Measurements from ENCODE around the gene SUN1. TPM values are rescaled to one million over a fixed set of nuclear protein-coding genes. Genes with fewer than 3 reads are reported as not detected.

The SUN1 gene
- total and polyA plus RNA-seq, 2 experiments from 2014 or later, result 72.3 to 109 TPM

DNA sequence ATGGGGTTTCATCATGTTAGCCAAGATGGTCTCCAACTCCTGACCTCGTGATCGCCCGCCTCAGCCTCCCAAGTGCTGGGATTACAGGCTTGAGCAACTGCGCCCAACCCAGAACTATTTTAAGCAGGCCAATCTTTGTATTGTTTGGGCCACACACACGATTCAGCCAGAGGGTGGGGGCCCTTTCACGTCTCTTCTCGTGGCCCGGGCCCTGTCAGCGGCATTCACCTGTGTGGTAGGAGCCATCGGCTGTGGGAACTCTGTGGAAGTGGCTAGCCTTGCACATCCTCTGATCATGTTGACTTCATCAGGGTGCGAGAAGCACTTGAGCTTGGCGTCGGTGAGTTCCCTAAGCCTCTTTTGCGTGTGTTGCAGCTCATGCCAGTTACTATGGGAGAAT, 16.9 kb downstream of the SUN1 start:
- no peaks in the 10 kb centered on the region for H3K36me3 ChIP-seq (replicated peaks; ENCODE audit: insufficient read depth, low read depth)
- H3K27ac ChIP-seq, result no peak overlapping the region
- H3K4me1 ChIP-seq (ENCODE audit: insufficient read depth), result no peaks in the 10 kb centered on the region
- no peak overlapping the region for H3K4me2 ChIP-seq
- no peak for DNase-seq (ENCODE audit: low spot score)
- no peaks in the 10 kb centered on the region for H3K27me3 ChIP-seq
- H3K9me3 ChIP-seq (ENCODE audit: low read depth), result no peaks in the 10 kb centered on the region
- no peak overlapping the region for H2AFZ ChIP-seq
- peaks cover 4% of the 10 kb centered on the region for H3K79me2 ChIP-seq
- no peaks in the 10 kb centered on the region for H3K9me2 ChIP-seq (replicated peaks; ENCODE audit: insufficient read depth)
- WGBS (ENCODE audit: low lambda C conversion rate, missing lambda C conversion rate), result 98% methylated on average over 14 of the region's 14 CpGs
- TF ChIP-seq EZH2phosphoT487 (IDR thresholded peaks at IDR 0.05; ENCODE audit: low read depth, severe bottlenecking, unreplicated experiment) (no peak), EZH2 (IDR thresholded peaks at IDR 0.05; ENCODE audit: borderline replicate concordance) (no peak)
- TF ChIP-seq, protein P1, sequence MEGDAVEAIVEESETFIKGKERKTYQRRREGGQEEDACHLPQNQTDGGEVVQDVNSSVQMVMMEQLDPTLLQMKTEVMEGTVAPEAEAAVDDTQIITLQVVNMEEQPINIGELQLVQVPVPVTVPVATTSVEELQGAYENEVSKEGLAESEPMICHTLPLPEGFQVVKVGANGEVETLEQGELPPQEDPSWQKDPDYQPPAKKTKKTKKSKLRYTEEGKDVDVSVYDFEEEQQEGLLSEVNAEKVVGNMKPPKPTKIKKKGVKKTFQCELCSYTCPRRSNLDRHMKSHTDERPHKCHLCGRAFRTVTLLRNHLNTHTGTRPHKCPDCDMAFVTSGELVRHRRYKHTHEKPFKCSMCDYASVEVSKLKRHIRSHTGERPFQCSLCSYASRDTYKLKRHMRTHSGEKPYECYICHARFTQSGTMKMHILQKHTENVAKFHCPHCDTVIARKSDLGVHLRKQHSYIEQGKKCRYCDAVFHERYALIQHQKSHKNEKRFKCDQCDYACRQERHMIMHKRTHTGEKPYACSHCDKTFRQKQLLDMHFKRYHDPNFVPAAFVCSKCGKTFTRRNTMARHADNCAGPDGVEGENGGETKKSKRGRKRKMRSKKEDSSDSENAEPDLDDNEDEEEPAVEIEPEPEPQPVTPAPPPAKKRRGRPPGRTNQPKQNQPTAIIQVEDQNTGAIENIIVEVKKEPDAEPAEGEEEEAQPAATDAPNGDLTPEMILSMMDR (IDR thresholded peaks at IDR 0.05; ENCODE audit: poor library complexity), result no peak
- no peaks in the 10 kb centered on the region for H4K20me1 ChIP-seq (ENCODE audit: insufficient read depth, poor library complexity, severe bottlenecking)
- no peak overlapping the region for H3K4me3 ChIP-seq

DNA sequence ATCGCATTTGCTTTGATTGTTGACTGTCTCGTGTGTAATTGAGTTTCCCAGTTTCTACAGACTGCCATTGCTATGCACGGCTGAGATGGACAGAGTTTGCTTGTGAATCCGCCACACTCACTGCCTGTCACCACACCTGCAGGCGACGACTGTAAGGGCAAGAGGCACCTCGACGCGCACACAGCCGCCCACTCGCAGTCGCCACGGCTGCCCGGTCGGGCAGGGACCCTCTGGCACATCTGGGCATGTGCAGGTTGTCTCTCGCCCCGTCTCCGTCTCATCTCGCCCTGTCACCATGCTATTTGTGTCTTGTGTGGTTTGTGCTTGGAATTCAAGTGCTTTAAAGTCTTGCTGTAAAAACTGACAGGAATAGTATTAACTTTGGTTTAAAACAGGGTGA, 17.5 kb downstream of the SUN1 start:
- no peak overlapping the region for H3K4me2 ChIP-seq
- TF ChIP-seq, protein P1 (IDR thresholded peaks at IDR 0.05; ENCODE audit: poor library complexity), result no peak
- TF ChIP-seq EZH2 (IDR thresholded peaks at IDR 0.05; ENCODE audit: borderline replicate concordance) (no peak), EZH2phosphoT487 (IDR thresholded peaks at IDR 0.05; ENCODE audit: low read depth, severe bottlenecking, unreplicated experiment) (no peak)
- H3K36me3 ChIP-seq (replicated peaks; ENCODE audit: insufficient read depth, low read depth), result no peaks in the 10 kb centered on the region
- no peaks in the 10 kb centered on the region for H3K4me1 ChIP-seq (ENCODE audit: insufficient read depth)
- WGBS (ENCODE audit: low lambda C conversion rate, missing lambda C conversion rate), result 94% methylated on average over 19 of the region's 19 CpGs
- no peak for DNase-seq (ENCODE audit: low spot score)
- peaks cover 4% of the 10 kb centered on the region for H3K79me2 ChIP-seq
- no peaks in the 10 kb centered on the region for H3K9me2 ChIP-seq (replicated peaks; ENCODE audit: insufficient read depth)
- H4K20me1 ChIP-seq (ENCODE audit: insufficient read depth, poor library complexity, severe bottlenecking), result no peaks in the 10 kb centered on the region
- no peak overlapping the region for H2AFZ ChIP-seq
- no peaks in the 10 kb centered on the region for H3K27me3 ChIP-seq
- no peak overlapping the region for H3K27ac ChIP-seq
- no peak overlapping the region for H3K4me3 ChIP-seq
- H3K9me3 ChIP-seq (ENCODE audit: low read depth), result no peaks in the 10 kb centered on the region

DNA sequence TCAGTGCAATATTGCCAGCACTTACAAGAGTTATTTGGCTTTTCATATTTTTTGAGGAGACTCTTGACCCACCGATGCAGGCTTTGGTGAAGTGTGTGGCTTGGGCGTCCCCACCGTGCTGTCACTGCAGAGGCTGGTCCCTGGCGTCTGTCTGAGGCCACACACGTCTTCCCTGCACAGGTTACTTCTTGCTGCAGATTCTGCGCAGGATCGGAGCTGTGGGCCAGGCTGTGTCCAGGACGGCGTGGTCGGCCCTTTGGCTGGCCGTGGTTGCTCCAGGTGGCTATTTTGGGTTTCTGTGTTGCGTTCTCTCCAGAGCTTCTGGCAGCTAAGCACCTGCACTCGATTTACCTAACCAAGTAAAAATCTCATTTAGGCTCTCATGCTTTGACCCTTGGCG, 18.9 kb downstream of the SUN1 start:
- Histone ChIP-seq H3K4me3 (no peak overlapping the region), H4K20me1 (ENCODE audit: insufficient read depth, poor library complexity, severe bottlenecking) (no peaks in the 10 kb centered on the region), H2AFZ (no peak overlapping the region), H3K9me2 (replicated peaks; ENCODE audit: insufficient read depth) (no peaks in the 10 kb centered on the region), H3K4me1 (ENCODE audit: insufficient read depth) (no peaks in the 10 kb centered on the region), H3K4me2 (no peak overlapping the region), H3K79me2 (peaks cover 4% of the 10 kb centered on the region), H3K9me3 (ENCODE audit: low read depth) (no peaks in the 10 kb centered on the region), H3K27ac (no peak overlapping the region), H3K36me3 (replicated peaks; ENCODE audit: insufficient read depth, low read depth) (no peaks in the 10 kb centered on the region), H3K27me3 (no peaks in the 10 kb centered on the region)
- TF ChIP-seq, protein P1 (IDR thresholded peaks at IDR 0.05; ENCODE audit: poor library complexity), result no peak
- TF ChIP-seq EZH2 (IDR thresholded peaks at IDR 0.05; ENCODE audit: borderline replicate concordance), result no peak
- DNase-seq (ENCODE audit: low spot score), result no peak
- 95% methylated on average over 14 of the region's 14 CpGs for WGBS (ENCODE audit: low lambda C conversion rate, missing lambda C conversion rate)
